UCSD-AML1 (cell line): Measurements from ENCODE around the gene EIF4E3.
A peak's percentile ranks its signal among the peaks of the same experiment; 100 is the strongest.

Experiments
- DNase-seq: peaks from one replicate; lab custom pipeline; 2025; ENCODE audit not compliant: unreplicated experiment; lab: John Stamatoyannopoulos, UW

Gene EIF4E3

DNA sequence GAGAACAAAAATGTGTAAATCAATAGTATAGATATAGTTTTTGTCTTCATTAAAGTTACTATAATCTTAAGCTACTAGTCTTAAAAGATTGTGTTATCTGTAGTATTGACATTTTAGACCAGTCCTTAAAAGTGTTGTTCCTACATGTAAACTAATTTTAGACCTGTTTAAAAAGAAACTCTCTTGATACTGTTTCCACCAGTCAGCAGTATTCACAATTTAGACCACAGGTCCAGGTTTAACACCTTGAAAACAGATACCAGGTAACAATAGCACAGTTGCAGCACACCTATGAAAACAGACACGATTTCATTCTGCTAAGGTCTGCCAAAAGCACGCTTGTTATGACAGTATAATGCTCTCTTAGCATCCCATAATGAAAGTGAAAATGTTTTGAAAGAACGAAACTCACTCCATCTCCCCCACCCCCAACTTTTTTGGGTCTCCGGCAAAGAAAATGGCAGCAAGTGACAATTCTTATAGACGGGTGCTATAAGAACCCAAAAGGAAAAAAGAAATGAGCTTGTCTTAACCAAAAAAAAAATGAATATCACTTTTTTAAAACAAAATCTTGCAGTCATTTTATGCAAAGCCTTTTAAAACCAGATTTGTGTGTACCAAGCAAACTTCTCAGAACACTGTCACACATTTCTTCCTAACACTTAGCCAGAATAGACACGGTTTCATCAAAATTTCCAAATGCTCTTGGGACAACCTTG is 1.6 kb downstream of the EIF4E3 start:
- DNase-seq, result no peak

DNA sequence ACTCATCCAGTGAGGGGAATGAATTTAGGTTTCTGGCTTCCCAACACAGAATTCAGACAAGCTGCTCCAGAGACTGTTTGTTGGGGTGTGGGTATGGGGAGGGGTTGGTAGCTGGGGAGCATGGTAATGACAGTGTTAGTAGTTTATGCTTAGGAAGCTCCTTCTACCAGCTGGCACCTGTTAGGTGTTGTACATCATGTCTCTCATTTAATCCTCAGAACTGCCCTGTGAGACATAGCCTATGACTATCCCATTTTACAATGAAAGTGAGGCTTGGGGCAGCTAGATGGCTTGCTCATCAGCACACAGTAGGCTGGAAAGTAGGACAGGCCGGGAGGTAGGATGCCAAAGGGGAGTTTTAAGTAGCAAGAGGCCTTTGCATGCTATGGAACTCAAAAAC is 2.5 kb downstream of the EIF4E3 start:
- DNase-seq, result no peak

DNA sequence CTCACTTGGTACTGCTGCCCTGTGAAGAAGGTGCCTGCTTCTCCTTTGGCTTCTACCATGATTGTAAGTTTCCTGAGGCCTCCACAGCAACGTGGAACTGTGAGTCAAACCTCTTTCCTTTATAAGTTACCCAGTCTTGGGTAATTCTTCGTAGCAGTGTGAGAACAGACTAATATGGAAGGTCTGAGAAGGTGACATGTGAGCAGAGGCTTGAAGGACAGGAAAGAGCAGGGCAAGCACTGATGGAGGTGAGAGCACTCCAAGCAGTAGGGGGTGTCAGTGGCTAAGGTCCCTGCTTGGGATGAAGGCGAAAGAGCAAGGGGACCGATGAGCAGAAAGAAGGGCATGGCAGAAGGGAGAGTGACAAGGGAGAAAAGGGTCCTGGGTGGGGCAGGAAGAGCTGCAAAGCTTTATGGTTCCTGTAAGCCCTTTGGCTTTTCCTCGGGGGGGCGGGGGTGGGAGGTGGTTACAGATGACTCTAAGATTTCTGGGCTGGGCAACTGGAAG is 3.5 kb downstream of the EIF4E3 start:
- no peak for DNase-seq

GRCh38 chr3:71721002-71721401 is 4.2 kb downstream of the EIF4E3 start:
- DNase-seq, result no peak

- DNase-seq, result no peak
Observed at GRCh38 chr3:71718072-71718471, 7.1 kb downstream of the EIF4E3 start.

DNA sequence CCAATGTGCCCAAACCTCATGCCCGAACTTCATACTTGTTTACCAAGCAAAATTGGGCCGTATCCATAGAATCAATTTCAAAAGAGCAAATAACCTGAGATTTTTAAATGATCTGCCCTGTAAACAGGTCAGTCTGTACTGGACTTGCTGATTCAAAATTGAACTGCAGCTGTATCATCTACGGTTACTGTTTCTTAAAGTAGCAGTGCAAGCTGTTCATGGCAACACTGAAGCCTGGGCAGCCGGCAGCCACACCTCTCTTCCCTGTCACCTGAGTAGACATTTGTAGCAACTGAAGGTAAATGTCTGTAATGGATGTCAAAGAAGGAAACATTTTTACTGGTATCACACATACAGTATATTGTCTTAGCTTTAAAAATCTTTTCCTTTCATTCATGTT is 10.6 kb downstream of the EIF4E3 start:
- DNase-seq, result no peak

DNA sequence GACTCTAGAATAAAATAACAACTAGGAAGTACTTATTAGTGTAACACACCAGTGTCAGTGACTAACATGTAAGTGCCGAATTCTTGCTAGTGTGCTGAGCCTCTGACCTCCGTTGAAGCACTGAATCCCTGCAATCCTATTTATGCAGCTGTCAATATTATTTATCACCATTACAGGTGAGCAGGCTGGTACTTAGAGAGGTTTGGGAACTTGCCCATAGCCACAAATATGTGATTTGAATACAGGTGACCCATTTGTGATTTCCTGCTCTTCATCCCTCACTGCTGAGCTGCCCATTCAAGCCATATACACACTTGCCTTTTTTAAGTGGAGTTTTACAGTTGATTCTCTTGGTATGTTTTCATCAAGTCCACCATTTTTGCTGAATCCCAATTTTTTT is 12.2 kb downstream of the EIF4E3 start:
- no peak for DNase-seq

GRCh38 chr3:71710906-71711494 is 14.2 kb downstream of the EIF4E3 start:
- no peak for DNase-seq

DNA sequence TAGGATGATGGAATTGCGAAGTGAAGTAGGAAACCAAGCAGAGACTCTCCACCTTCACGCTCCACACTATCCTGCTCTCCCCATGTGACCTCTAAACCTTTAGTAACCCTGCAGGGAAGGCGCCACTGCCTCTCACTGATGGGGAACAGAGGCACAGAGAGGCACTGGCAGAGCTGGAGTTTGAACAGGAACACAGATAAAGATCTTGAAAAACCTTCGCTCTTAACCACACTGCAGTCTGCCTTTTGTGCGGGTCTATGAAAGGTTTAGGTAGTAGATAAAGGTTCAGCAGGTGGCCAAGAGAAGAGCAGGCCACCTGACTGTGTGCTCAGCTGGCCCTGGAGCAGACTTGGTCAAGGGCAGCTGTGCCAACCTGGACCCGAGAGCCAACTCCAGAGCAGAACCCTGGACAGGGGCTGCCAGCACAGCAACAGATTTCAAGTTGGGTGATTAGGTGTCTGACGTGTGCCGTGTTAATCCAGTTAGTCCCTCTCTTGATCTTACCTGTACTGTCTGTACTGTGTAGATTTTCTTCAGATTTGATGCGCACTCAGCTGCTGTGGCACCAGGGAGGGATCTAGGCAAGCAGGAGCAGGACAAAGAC is 15.2 kb downstream of the EIF4E3 start:
- no peak for DNase-seq

DNA sequence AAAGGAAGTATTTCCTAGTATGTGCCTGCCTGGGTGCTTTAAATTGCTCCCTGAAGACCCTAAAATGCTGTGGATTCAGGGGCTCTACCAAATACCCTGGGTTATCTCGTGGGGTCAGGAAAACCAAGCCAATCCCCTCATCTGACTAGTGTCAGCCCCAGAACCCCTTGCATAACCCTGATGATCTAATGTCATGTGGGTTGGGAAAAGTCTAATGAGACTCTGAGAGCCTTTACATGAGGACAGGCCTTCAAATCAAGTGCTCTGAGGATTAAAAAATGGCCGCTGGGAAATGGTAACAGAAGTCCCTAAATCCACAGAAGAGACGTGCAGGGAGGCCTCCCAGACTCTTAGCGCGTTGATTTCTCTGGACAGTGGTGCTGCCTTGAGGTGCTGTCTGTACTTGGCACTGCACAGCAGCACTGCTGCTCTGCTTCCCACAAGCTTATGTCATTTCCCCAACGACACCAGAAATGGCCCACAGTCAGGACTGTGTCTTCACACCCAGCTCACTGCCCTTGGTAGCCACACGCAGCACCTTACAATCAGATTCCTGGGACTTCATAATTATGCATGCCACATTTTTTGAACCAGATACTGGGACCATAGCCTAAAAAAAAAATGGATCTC is 16.6 kb downstream of the EIF4E3 start:
- peak; percentile 39 for DNase-seq

- no peak for DNase-seq
Observed at GRCh38 chr3:71707595-71707994, 17.6 kb downstream of the EIF4E3 start.

DNA sequence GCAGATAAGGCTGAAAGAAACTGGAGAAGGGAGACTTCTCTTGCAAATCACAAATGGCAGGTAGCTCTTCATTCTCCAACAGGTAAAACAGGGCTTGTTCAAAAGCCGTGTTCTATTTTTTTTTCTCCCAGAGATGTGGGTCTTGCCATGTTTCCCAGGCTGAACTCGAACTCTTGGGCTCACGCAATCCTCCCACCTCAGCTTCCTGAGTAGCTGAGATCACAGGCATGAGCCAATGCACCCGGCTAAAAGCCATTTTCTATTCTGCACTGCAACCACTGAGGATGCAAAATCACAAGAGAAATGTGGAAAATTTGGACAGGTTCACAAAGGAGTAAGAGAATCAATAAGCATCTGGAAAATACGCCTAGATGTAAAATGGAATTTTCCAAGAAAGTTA is 19.5 kb downstream of the EIF4E3 start:
- no peak for DNase-seq

DNA sequence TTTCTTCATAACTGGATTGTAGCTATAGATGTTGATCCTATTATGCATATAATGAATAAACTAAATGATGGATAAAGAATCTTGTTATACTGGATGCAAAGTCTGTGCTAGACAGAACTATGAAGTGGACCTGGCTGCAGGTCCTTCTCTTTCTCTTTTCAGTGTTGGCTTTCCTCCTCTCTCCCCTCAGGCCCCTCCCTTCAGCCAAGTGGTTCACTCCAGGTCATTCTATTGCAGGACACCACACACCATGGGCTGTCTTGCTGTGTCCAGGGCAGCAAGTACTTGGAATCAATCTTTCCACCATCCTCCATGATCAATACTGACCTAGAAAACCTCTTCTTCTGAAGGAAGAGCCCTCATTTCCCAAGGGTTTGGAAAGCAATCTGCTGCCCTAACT is 20.3 kb downstream of the EIF4E3 start:
- DNase-seq, result no peak

DNA sequence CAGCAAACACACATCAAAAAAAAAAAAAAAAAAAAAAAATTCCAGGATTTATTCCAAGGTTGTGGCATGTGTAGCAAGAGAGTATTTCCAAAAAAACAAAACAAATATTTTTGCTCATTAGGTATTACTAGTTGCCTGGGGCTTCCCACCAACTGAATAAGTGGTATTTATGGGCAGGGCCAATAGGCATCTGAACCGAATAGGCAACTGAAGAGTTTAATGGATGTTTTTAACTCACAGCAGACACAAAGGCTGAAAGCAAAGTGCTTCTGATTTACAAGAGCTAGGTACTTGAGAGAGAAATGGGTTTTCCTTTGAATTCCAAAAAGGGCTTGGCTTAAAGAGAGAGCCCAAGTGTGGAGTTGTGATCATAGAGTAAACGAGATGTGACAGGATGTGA is 21.4 kb downstream of the EIF4E3 start:
- no peak for DNase-seq

- no peak for DNase-seq
Observed at GRCh38 chr3:71702131-71703024, 22.8 kb downstream of the EIF4E3 start.

DNA sequence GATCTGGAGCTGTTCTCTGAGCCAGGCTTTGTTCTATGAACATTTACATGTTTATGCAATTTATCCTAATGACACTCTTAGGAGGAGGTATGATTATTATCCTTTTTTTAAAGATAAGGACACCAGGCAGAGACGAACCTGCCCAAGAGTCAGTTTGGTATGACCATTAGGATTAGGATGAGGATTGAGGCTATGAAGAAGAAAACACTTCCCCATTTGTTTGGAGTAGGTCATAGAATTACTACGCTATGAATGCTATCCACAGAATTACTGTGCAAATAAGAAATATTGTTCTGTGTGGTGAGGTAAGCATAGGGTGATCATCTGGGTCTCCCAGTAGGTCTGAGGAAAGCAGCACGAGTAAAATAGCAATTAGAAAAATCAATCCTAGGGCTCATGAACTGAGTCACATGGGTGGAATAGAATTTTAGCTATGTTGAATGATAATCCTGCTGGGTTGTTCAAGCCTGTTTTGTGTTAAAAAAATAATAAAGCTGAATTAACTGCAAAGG is 23.9 kb downstream of the EIF4E3 start:
- no peak for DNase-seq

- no peak for DNase-seq
Observed at GRCh38 chr3:71695000-71695482, 30.2 kb downstream of the EIF4E3 start.

GRCh38 chr3:71694358-71694999 is 30.7 kb downstream of the EIF4E3 start:
- DNase-seq, result no peak

DNA sequence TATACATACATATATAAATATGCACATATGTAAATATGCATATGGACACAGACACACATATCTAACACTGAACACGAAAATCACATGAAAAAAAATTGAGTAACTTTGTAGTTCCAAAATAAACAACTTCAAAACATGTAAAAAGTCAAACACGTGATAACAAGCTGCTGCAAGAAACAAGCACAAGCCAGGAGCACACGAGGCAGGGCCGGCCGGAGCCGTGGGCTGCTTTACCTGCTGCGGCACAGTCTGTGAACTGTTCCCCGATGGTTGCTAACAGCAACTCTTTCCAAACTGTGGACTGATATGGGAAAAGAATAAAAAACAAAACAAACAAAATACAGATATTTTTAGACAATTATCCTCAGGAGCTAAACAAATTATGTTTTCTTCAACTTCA is 31.6 kb downstream of the EIF4E3 start:
- no peak for DNase-seq

DNA sequence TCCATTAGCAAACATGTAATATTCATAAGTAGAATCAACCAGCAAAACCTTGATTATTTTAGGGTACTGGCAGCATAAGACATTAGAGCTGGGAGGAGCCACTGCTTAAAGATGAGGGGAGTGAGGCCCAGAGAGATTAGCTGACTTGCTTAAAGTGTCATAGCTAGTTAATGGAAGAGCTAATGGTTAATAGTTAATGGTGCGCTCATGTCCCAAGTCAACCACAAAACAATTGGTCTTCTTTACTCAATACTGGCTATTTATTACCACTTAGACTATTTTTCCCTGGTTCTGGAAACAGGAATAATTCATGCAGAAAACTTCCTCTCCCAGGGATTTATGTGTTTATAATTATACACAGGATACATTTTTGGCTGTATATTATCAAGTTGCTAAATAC is 33.1 kb downstream of the EIF4E3 start:
- DNase-seq, result no peak
